Activated CD8-positive, alpha-beta memory T cell treated with anti-CD3 and anti-CD28 coated beads, Interleukin-2, amount 50 U/mL, for 4 hours (primary cell): Measurements from ENCODE around the gene BLOC1S4.
"Not testable (repeated sequence)": the region's sequence is repeated elsewhere in the genome, so short reads cannot be mapped to it uniquely, and the experiment has no call there.

Source experiments
- DNase-seq: peaks from one replicate; pipeline ENCODE4 v3.0.0-alpha.2; 2020

The BLOC1S4 gene

GRCh38 chr4:6746721-6747293, 30.8 kb downstream of the BLOC1S4 start:
- no peak for DNase-seq

DNA sequence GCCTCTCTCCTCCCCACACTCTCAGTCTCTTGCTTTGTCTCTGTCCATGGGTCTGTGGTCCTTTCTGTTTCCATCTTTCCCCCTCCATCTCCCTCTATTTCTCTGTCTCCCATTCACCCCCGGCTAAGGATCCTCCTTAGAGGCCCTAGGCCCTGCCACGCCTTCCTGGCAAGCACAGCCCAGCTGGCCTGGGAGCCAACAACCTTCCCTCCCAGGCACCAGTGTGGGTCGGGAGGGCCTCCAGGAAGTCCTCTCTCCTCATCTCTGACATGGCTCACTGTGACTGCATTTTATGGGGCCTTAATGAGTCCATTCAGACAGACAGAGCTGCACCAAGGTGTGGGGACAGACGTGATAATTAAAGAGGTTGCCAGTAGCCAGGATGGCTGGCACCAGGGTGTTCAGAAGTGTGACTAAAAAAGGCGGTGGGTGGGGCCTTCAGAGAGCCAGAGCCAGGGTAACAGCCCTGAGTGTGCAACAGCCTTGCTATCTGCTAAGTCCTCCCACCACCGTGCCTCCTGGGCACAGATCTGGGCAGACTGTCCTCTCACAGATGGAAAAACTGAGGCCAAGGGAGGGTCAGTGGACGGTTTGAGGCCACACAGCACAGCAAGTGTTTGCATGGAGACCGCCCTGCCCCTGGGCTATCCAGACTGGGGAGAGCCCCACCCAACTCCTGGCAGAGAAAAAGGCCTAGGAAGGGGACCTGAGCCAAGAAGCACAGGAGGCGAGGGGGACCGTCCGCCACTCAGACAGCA, 31.5 kb downstream of the BLOC1S4 start:
- DNase-seq = no peak

DNA sequence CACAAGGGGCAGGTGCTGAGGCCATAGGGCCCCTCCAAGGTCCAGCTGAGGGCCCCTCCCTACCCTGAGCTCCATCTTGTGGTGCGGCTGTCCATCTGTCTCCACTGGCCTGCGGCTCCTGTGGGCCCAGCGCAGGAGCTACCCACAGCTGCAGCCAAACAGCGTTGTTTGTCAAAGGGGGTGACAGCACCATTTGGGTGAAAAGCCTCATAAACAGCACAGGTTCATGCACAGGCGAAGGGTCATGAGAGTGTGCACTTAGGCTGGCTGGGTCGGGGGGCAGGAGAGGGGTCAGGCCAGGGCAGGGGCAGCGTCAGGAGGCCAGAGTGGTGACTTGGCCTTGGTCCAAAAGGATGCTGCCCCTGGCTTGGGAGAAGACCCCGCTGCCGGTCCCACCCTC, 32.3 kb downstream of the BLOC1S4 start:
- DNase-seq = no peak

DNA sequence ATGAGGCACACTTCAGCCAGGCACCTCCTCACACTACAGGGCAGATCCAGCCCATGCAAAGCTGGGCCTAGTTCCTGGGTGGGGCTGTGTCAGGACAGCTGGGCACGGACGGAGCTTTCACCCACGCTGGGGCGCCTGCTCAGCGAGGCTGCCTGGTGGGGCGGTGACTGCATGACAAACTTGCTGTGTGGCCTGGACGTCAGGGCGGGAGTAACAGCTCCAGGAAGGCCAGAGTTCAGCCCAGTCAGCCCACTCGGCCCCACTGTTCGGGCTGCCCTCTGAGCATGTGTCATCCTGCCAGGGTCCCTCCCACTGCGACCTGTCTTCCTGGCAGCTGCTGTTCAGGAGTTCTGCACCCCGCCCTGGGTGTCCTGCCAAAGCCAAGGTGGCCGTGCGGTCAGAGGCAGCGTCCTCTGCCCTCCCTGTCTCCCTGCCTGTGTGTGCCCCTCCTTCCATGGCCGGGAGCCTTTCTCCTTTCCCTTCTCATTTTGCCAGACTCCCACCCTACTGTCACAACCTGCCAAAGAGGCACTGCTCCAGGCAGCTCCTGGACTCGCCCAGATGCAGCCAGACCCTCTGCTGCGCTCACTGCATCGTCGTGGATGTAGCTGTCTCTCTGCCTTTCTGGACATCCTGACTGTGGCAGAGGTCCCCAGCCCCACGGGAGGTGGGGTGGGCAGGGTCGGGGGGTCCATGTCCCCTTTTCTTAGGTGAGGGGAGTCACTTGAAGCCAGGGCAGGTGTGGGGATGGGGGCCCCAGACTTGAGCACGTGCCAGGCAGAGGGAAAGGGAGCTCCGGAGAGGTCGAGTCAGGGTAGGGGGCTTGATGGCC, 33.6 kb downstream of the BLOC1S4 start:
- DNase-seq = no peak

DNA sequence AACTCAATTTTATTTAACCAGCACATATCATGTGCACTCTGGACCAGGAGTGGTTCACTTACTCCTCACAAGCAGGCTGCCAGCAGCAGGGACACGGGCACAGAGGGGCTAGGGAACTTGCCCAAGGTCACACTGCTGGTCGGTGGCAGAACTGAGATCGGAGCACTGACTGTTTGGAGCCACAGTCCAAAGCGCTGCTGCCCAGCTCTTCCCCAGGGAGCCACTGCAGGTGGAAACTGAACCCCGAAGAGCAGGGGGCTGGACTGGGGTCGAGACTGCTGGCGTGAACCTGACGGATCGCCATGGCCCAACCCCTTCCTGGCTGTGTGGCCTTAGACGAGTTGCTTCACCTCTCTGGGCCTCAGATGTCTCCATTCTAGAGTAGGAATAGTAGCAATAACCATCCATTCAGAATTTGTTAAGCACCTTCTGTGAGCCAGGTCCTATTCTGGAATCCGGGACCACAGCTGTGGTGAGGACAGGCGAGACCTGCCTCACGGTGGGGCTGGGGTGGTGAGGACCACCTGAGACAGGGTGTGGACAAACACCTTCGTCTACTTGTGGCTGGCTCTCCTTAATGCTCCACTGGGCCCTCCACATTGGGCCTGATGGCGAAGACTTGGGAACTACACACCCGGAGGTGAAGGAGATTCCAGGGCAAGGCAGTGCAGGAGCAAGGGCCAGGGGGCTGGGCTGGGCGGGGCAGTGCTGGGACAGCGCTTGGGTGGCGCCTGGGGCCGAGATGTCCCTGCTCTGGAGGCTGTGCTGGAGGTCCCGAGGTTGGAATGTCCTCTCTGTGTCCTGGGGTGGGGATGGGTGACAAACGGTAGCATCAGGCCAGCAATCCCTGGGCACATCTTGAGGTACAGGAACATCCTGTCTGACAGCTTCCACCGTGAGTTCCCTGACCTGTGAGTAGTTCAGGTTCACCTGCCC, 34.6 kb downstream of the BLOC1S4 start:
- DNase-seq = no peak

DNA sequence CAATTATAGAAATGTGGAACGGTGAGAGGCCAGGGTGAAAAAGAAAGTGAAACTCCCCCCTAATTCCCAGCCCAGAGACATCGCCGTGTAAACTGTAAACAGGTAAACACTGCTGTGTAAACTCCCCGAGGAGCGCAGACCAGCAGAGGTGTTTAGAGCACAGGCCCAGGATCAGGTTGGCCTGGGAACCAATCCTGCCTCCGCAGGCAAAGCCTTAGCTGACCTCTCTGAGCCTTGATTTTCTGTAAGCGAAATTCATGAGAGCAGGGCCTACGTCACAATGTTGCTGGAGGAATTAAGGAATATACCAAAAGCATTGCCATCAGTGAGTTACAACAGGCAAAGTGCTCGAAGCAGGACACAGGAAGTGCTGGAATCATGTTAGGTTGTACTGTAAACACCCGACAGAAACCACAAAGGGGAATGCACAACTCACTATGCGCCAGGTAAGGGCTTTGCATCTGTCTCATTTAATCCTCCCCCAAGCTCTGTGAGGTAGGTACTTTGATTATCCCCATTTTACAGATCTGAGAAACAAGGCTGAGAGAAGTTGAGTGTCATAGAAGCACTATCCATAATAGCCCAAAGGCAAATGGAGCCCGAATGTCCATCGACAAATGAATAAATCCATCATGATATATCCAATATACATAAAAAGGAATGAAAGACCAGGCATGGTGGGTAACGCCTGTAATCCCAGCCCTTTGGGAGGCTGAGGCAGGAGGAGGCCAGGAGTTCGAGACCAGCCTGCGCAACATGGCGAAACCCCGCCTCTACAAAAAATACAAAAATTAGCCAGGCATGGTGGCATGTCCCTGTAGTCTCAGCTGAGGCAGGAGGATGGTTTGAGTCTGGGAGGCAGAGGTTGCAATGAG, 35.9 kb downstream of the BLOC1S4 start:
- DNase-seq = no peak

DNA sequence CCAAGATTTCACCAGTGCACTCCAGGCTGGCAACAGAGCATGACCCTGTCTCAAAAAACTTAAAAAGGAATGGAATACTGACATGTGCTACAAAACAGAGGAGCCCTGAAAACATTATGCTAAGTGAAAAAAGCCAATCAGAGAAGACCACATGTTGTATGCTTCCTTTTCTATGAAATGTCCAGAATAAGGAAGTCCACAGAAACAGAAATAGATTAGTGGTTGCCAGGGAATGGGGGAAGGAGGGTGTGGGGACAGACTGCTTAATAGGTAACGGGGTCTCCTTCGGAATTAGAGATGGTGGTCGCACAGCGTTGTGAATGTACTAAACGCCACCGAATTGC, 36.5 kb downstream of the BLOC1S4 start:
- DNase-seq = no peak

DNA sequence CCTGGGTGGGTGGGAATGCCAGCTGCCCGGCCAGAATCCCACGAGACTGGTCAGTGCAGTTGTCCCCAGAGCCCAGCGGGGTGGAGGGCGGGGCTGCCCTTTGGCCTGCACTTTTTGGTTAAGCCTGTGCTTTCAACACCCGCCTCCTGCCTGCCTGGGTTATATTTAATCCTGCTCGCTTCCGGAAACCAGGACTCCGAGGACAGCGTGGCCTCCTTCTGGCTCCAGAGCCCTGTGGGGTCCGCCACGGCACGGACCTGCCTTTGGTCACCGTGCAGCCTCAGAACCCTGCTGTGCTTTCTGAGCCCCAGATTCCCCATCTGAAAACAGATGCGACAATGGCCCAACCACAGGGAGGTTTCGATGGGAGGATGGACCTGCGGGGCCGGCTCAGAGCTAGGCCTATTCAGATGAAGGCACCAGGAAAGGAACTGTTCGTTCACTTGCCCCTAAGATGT, 37.2 kb downstream of the BLOC1S4 start:
- no peak for DNase-seq

GRCh38 chr4:6753891-6754290, 37.9 kb downstream of the BLOC1S4 start:
- DNase-seq = no peak

DNA sequence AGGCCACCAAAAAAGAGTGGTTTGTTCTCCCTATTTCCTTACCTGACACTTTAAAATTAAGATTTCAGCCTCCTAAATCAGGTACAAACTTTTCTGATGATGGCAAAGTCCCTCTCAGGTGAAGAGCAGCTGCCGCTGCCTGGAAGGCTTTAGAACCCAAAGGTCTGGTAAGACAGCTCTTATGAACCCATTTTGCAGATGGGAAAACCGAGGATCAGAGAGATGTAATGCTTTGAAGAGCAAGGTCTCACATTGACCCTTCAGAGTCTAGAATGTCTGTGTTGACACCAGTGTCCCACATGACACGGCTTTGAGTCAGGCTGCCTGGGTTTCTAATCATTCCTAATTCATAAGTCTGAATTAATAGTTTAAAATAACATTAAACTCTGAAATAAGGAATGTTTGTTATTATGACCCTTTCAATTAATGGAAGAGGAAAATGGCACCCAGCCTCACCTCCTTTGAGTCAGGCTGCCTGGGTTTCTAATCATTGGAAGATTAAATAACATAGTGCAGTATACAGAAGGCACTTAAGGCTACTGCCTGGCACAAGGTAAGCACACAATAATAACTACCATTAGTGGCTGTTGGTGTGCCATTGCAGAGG, 38.6 kb downstream of the BLOC1S4 start:
- no peak for DNase-seq

DNA sequence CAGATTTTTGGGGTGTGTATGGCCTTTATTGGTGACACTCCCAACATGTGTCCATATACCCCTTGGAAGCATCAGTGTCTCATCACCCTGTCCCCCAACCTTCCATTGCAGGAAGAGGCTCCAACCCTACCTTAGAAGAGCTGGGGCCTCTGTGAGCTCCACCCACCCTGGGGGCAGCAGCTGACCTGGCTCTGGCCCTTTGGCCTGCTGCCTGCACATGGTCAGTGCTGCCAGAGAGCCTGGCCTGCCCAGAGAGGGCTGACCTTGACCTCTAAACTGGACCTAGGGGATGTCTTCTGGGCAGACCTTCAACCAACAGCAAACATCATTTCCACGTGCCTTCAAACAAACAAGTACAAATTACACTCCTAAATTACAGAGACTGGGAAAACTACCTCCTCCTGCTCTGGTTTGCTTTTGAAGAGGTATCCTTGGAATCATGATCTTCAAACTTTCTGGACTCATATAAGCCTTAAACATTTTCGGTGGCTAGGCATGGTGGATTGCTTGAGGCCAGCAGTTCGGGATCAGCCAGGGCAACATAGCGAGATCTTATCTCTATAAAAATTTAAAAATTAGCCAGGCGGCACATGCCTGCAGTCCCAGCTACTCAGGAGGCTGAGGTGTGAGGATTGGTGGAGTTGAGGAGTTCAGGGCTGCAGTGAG, 39.2 kb downstream of the BLOC1S4 start:
- no peak for DNase-seq

DNA sequence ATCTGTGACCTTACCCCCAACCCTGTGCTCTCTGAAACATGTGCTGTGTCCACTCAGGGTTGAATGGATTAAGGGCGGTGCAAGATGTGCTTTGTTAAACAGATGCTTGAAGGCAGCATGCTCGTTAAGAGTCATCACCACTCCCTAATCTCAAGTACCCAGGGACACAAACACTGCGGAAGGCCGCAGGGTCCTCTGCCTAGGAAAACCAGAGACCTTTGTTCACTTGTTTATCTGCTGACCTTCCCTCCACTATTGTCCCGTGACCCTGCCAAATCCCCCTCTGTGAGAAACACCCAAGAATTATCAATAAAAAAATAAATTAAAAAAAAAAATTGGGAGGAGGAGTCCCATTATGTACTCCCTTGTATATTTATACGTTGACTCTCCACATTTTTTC, 40.4 kb downstream of the BLOC1S4 start:
- not testable (repeated sequence) for DNase-seq

GRCh38 chr4:6758728-6759127, 42.8 kb downstream of the BLOC1S4 start:
- DNase-seq = no peak

DNA sequence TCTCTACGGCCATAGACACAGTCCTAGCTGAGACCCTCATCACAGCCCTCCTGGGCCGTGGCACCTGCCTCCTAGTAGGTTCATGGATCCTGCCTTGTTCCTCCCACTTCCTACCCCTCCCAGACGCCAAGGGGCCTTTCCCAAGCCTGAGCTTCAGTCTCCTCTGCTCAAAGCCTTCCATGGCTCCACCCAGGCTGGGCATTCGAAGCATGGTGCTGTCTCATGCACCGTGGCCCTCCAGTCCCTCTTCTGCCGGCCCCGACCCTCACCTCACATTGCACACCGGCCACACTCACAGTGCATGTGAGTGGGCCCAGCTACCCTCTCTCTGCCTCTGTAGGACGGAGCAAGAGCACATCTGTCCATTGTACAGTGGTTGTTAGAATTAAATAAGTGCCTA, 44.9 kb downstream of the BLOC1S4 start:
- DNase-seq = no peak

GRCh38 chr4:6761649-6762615, 46.0 kb downstream of the BLOC1S4 start:
- DNase-seq = no peak

DNA sequence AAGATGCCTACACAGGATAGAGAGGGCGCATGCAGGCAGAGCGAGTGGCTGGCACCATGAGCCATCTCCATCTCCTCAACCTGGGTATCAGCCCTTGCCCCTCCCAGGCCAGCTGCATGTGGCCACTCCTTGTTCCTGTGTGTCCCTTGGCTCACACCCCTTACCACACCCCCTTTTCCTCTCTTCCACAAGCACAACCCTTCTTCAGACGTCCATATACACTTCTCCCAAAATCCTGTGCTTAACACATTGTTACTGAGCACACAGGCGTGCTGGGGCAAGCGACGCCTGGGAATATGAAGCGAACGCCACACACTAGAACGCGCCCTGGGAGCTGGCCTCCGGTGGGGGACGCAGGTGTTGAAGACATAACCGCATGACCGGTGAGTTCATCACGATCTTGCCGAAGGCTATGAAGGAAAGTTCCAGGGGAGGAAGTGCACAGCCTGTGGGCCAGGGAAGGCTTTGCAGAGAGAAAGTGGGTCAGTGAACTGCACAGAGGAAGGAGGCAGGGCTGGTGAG, 47.4 kb downstream of the BLOC1S4 start:
- no peak for DNase-seq

GRCh38 chr4:6764976-6765620, 49.1 kb downstream of the BLOC1S4 start:
- DNase-seq = no peak

- no peak for DNase-seq
These were observed 49.7 kb downstream of the BLOC1S4 start for GRCh38 chr4:6765703-6766102.
